Endothelial cell of umbilical vein (primary cell): ENCODE measurements around the gene CAPZA2. TPM values are rescaled to one million over a fixed set of nuclear protein-coding genes. Genes with fewer than 3 reads are reported as not detected.

Source experiments
- BruUV-seq: library from RNA; stranded (reverse); fragments of 400-500 nt; replicated peaks from 2 replicates; lab custom pipeline; 2021; lab: Mats Ljungman, UMichigan
- CTCF ChIA-PET: fragments of 300-600, 350-600 bp; sonication (Branson Sonifier 250); formaldehyde crosslinking; loops from one replicate; lab custom pipeline; 2021; ENCODE audit warnings: antibody characterized with exemption, inconsistent platforms; lab: Charles Lee
- POLR2A ChIA-PET: fragments of 300-600, 350-600 bp; sonication (Branson Sonifier 250); formaldehyde crosslinking; loops from one replicate; lab custom pipeline; 2021; ENCODE audit warnings: antibody characterized with exemption, inconsistent platforms; lab: Charles Lee
- DNase-seq: peaks from one replicate; pipeline ENCODE4 v3.0.0-alpha.2; 2011; ENCODE audit warnings: low read depth, low spot score
- FAIRE-seq: peaks from 2 replicates; lab custom pipeline; 2011; peaks lifted over from hg19 to GRCh38; lab: Jason Lieb, UNC
- H2AFZ ChIP-seq: 2 replicates; pipeline ENCODE4 v1.6.0; 2012; ENCODE audit warnings: low read depth, low read length, control low read depth, inconsistent platforms
- H3K27ac ChIP-seq: 2 replicates; pipeline ENCODE4 v1.5.1; 2011; ENCODE audit warnings: low read depth, mild to moderate bottlenecking, control low read depth, low read length, moderate library complexity; ENCODE audit not compliant: insufficient read depth
- H3K27me3 ChIP-seq, 2 experiments: 2 replicates each; pipeline versions ENCODE4 v1.6.0 to v1.6.1; 2011; ENCODE audit warnings: low read length in 2 of 2, mixed read lengths in 1 of 2; ENCODE audit not compliant: control insufficient read depth in 2 of 2, insufficient read depth in 2 of 2
- H3K36me3 ChIP-seq, 2 experiments: 2 replicates in 1 of 2; 3 replicates in 1 of 2; pipeline ENCODE4 v1.5.1; 2011; ENCODE audit warnings: low read length in 2 of 2, mild to moderate bottlenecking in 1 of 2, moderate library complexity in 1 of 2; ENCODE audit not compliant: control insufficient read depth in 2 of 2, insufficient read depth in 2 of 2; ENCODE audit errors: extremely low read depth in 1 of 2
- H3K4me1 ChIP-seq: 3 replicates; pipeline ENCODE4 v1.5.1; 2011; ENCODE audit warnings: mild to moderate bottlenecking, low read length; ENCODE audit not compliant: control insufficient read depth, insufficient read depth; ENCODE audit errors: extremely low read depth
- H3K4me2 ChIP-seq: 2 replicates; pipeline ENCODE4 v1.6.1; 2011; ENCODE audit warnings: low read length, control low read depth, mixed read lengths; ENCODE audit not compliant: insufficient read depth
- H3K4me3 ChIP-seq, 3 experiments: fragments of 200-600 bp in 1 of 3; sonication (generic), shearing (Covaris generic) in 1 of 3; replicated peaks in 1 of 3; 2 replicates each; pipeline ENCODE4 v1.5.1; 2011 to 2016; ENCODE audit warnings: control low read depth in 3 of 3, low read length in 3 of 3, mild to moderate bottlenecking in 2 of 3, inconsistent platforms in 1 of 3, low read depth in 1 of 3, moderate library complexity in 1 of 3; ENCODE audit not compliant: insufficient read depth in 1 of 3
- H3K79me2 ChIP-seq: 2 replicates; pipeline ENCODE4 v1.6.0; 2012; ENCODE audit warnings: low read length, inconsistent platforms; ENCODE audit not compliant: control insufficient read depth, insufficient read depth
- H3K9ac ChIP-seq: replicated peaks from 2 replicates; pipeline ENCODE3; 2011; ENCODE audit warnings: low read length, control low read depth; ENCODE audit not compliant: insufficient read depth; ENCODE audit errors: extremely low read depth
- H3K9me1 ChIP-seq: replicated peaks from 3 replicates; pipeline ENCODE4 v1.6.0; 2011; ENCODE audit warnings: mild to moderate bottlenecking, low read length; ENCODE audit not compliant: control insufficient read depth, insufficient read depth; ENCODE audit errors: extremely low read depth
- H3K9me3 ChIP-seq: replicated peaks from 2 replicates; pipeline ENCODE4 v1.5.1; 2012; ENCODE audit warnings: low read length, inconsistent platforms; ENCODE audit not compliant: control insufficient read depth, insufficient read depth
- H4K20me1 ChIP-seq: replicated peaks from 2 replicates; pipeline ENCODE3; 2011; ENCODE audit warnings: mild to moderate bottlenecking, low read length; ENCODE audit not compliant: control insufficient read depth, insufficient read depth; ENCODE audit errors: extremely low read depth
- EZH2 ChIP-seq: IDR thresholded peaks from 2 replicates; pipeline ENCODE4 v1.6.1; 2012; ENCODE audit warnings: borderline replicate concordance, low read depth, mild to moderate bottlenecking, moderate library complexity, low read length, inconsistent platforms; ENCODE audit not compliant: severe bottlenecking
- FOS ChIP-seq: IDR thresholded peaks from 2 replicates; pipeline ENCODE4 v1.6.1; 2011; ENCODE audit warnings: mild to moderate bottlenecking, low read length, moderate library complexity, borderline replicate concordance; ENCODE audit not compliant: insufficient read depth
- GATA2 ChIP-seq: IDR thresholded peaks from 2 replicates; pipeline ENCODE4 v1.7.0; 2011; ENCODE audit warnings: low read depth, mild to moderate bottlenecking, moderate library complexity, mixed read lengths, low read length; ENCODE audit not compliant: insufficient read length, insufficient read depth
- JUN ChIP-seq: IDR thresholded peaks from 2 replicates; pipeline ENCODE4 v1.6.1; 2011; ENCODE audit warnings: borderline replicate concordance, low read depth; ENCODE audit not compliant: insufficient read length, insufficient read depth
- MYC ChIP-seq: IDR thresholded peaks from one replicate; pipeline ENCODE4 v1.6.1; 2011; ENCODE audit warnings: mild to moderate bottlenecking, low read depth, low read length
- POLR2A ChIP-seq: IDR thresholded peaks from 2 replicates; pipeline ENCODE4 v1.6.1; 2012; ENCODE audit warnings: low read depth, mild to moderate bottlenecking, control low read depth, low read length
- POLR2AphosphoS5 ChIP-seq: IDR thresholded peaks from 2 replicates; pipeline ENCODE4 v1.6.1; 2012; ENCODE audit warnings: low read depth, mild to moderate bottlenecking, control low read depth, low read length, moderate library complexity; ENCODE audit not compliant: insufficient read depth
- dilution Hi-C: fragments of 300-500 bp; cut with MboI; formaldehyde crosslinking; loops from one replicate; pipeline ENCODE4 v1.15.0; 2019; ENCODE audit warnings: low sequenced_read_pairs; ENCODE audit not compliant: extremely low pct_ligation_motif_present
- intact Hi-C: fragments of 100-400 bp; cut with micrococcal nuclease; formaldehyde crosslinking; loops from one replicate; pipeline ENCODE4 v1.10.0; 2022
- polyA plus RNA-seq, 4 experiments: library from polyadenylated mRNA; depleted of rRNA in 3 of 4; stranded (reverse) in 3 of 4; unstranded in 1 of 4; fragments of >200 nt; gene quantifications; 2 replicates each; pipeline versions ENCODE4 v1.2.1 to v1.2.3, GENCODE V29; 2011 to 2012; ENCODE audit warnings: missing spikeins in 1 of 4
- total RNA-seq: library from RNA; stranded (reverse); gene quantifications from 2 replicates; pipeline ENCODE4 v1.2.3, GENCODE V29; 2021
- TF ChIP-seq, protein P1 (sequence below): IDR thresholded peaks from 2 replicates; pipeline ENCODE4 v1.6.1; 2011; ENCODE audit not compliant: insufficient read depth, insufficient read length
- TF ChIP-seq, protein P2 (sequence below), 2 donors: IDR thresholded peaks; 1 replicate in 1 of 2; 2 replicates in 1 of 2; pipeline ENCODE4 v1.5.1; 2011; ENCODE audit warnings: low read length in 2 of 2, mild to moderate bottlenecking in 2 of 2, moderate library complexity in 2 of 2, control low read depth in 1 of 2, inconsistent platforms in 1 of 2, low read depth in 1 of 2; ENCODE audit not compliant: insufficient read depth in 1 of 2; ENCODE audit errors: extremely low read depth in 1 of 2

The CAPZA2 gene
- total and polyA plus RNA-seq, 2 donors (not counting 3 experiments of a cell fraction or from before 2014, with no cell fraction given): 48.1 to 347 TPM

DNA sequence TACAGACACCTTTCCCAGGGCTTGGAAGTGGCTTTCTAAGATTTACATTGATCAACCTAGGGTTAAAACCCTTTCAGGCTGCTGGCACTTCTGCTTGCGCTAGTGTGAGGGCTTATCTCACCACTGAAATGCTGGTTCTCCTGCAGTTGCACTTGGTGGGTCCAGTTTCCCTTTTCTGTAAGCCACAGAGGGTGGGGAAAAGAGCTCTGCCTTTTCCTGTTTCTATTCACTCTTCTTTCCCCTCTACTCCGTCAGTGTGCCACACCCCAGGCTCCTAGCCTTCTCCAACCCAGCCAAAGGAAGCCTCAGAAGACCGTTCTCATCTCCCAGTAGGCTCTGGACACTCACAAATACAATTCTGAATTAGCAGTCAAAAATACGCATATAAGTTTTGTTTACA, 19.0 kb upstream of the CAPZA2 start:
- BruUV-seq: no TSS peak
- dilution Hi-C loops: no loop called here
- no peak overlapping the region for H3K4me2 ChIP-seq
- no peaks in the 10 kb centered on the region for H3K4me1 ChIP-seq
- H3K9me3 ChIP-seq: no peaks in the 10 kb centered on the region
- intact Hi-C loops: no loop called here
- H3K79me2 ChIP-seq: no peaks in the 10 kb centered on the region
- H3K9me1 ChIP-seq: no peaks in the 10 kb centered on the region
- no peak overlapping the region for H3K9ac ChIP-seq
- H3K27ac ChIP-seq: no peak overlapping the region
- ChIA-PET CTCF (interaction anchor here (1.0 kb wide), 1 partner anchor 11 kb away, joined by 3 read pairs; no protein-coding TSS in a partner anchor), POLR2A (no interaction called here)
- no peaks in the 10 kb centered on the region for H4K20me1 ChIP-seq
- H3K4me3 ChIP-seq: no peak overlapping the region
- TF ChIP-seq JUN (no peak), FOS (no peak), MYC (no peak), EZH2 (no peak), POLR2A (no peak), POLR2AphosphoS5 (no peak), GATA2 (no peak)
- TF ChIP-seq, protein P1, sequence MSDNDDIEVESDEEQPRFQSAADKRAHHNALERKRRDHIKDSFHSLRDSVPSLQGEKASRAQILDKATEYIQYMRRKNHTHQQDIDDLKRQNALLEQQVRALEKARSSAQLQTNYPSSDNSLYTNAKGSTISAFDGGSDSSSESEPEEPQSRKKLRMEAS: no peak
- TF ChIP-seq, protein P2, sequence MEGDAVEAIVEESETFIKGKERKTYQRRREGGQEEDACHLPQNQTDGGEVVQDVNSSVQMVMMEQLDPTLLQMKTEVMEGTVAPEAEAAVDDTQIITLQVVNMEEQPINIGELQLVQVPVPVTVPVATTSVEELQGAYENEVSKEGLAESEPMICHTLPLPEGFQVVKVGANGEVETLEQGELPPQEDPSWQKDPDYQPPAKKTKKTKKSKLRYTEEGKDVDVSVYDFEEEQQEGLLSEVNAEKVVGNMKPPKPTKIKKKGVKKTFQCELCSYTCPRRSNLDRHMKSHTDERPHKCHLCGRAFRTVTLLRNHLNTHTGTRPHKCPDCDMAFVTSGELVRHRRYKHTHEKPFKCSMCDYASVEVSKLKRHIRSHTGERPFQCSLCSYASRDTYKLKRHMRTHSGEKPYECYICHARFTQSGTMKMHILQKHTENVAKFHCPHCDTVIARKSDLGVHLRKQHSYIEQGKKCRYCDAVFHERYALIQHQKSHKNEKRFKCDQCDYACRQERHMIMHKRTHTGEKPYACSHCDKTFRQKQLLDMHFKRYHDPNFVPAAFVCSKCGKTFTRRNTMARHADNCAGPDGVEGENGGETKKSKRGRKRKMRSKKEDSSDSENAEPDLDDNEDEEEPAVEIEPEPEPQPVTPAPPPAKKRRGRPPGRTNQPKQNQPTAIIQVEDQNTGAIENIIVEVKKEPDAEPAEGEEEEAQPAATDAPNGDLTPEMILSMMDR (IDR thresholded peaks at IDR 0.05; ENCODE audit: extremely low read depth in 1 of 2, insufficient read depth in 1 of 2, low read depth in 1 of 2, low read length in 2 of 2): no peak
- FAIRE-seq: no peak
- no peaks in the 10 kb centered on the region for H3K36me3 ChIP-seq
- peak overlapping the region; percentile 40 for H2AFZ ChIP-seq
- DNase-seq: no peak
- H3K27me3 ChIP-seq: no peaks in the 10 kb centered on the region
